Measurements from ENCODE around the gene RNF112. TPM values are rescaled to one million over a fixed set of nuclear protein-coding genes. Genes with fewer than 3 reads are reported as not detected.

The RNF112 gene
- polyA plus RNA-seq: 1 to 10 TPM; 1.1 to 3.7 TPM

GRCh38 chr17:19410875-19411620, at the start of gene RNF112:
Gene RNF112 (plus strand): TSS chr17:19411232. CDS start chr17:19411409, 177 bp downstream.
- Histone ChIP-seq H3K4me1 (ENCODE audit: control insufficient read depth in 2 of 2, insufficient read depth in 2 of 2, low read length in 1 of 2) (peaks cover 0 to 2% of the 10 kb centered on the region in 2 donors), H3K27me3 (ENCODE audit: control insufficient read depth in 1 of 2, insufficient read depth in 2 of 2, low read length in 2 of 2) (no peaks in the 10 kb centered on the region), H3K9me3 (ENCODE audit: control insufficient read depth in 2 of 2, insufficient read depth in 1 of 2, low read depth in 1 of 2, low read length in 1 of 2) (peaks cover 0 to 2% of the 10 kb centered on the region in 2 donors), H3K4me3 (ENCODE audit: low read depth in 1 of 2, low read length in 2 of 2) (no peak within 1 kb of the TSS), H3K36me3 (ENCODE audit: control insufficient read depth in 2 of 2, insufficient read depth in 2 of 2, low read length in 1 of 2) (no peaks in the 10 kb centered on the region), H3K27ac (ENCODE audit: low read depth in 2 of 2, low read length in 1 of 2) (peak within 1 kb of the TSS in 1 of 2 donors; percentile 7)
- WGBS, 2 donors: 40 to 54% methylated on average over 23 of the region's 23 CpGs

GRCh38 chr17:19361326-19361725, 49.7 kb upstream of the RNF112 start:
- Histone ChIP-seq H3K4me1 (ENCODE audit: control insufficient read depth in 2 of 2, insufficient read depth in 2 of 2, low read length in 1 of 2) (peaks cover 0 to 2% of the 10 kb centered on the region in 2 donors), H3K27ac (ENCODE audit: low read depth in 2 of 2, low read length in 1 of 2) (peak overlapping the region in 1 of 2 donors; percentile 8), H3K36me3 (ENCODE audit: control insufficient read depth in 2 of 2, insufficient read depth in 2 of 2, low read length in 1 of 2) (no peaks in the 10 kb centered on the region), H3K27me3 (ENCODE audit: control insufficient read depth in 1 of 2, insufficient read depth in 2 of 2, low read length in 2 of 2) (no peaks in the 10 kb centered on the region), H3K9me3 (ENCODE audit: control insufficient read depth in 2 of 2, insufficient read depth in 1 of 2, low read depth in 1 of 2, low read length in 1 of 2) (no peaks in the 10 kb centered on the region), H3K4me3 (ENCODE audit: low read depth in 1 of 2, low read length in 2 of 2) (no peak overlapping the region)
- 74 to 76% methylated on average over 6 of the region's 6 CpGs for WGBS, 2 donors

- peaks cover 0 to 2% of the 10 kb centered on the region in 2 donors for H3K4me1 ChIP-seq (ENCODE audit: control insufficient read depth in 2 of 2, insufficient read depth in 2 of 2, low read length in 1 of 2)
- 16% methylated on average over 16 of the region's 16 CpGs for WGBS, 2 donors
- peak overlapping the region; percentile 63 to 67 for H3K4me3 ChIP-seq (ENCODE audit: low read depth in 1 of 2, low read length in 2 of 2)
- H3K36me3 ChIP-seq (ENCODE audit: control insufficient read depth in 2 of 2, insufficient read depth in 2 of 2, low read length in 1 of 2): no peaks in the 10 kb centered on the region
- H3K27me3 ChIP-seq (ENCODE audit: control insufficient read depth in 1 of 2, insufficient read depth in 2 of 2, low read length in 2 of 2): no peaks in the 10 kb centered on the region
- no peaks in the 10 kb centered on the region for H3K9me3 ChIP-seq (ENCODE audit: control insufficient read depth in 2 of 2, insufficient read depth in 1 of 2, low read depth in 1 of 2, low read length in 1 of 2)
- no peak overlapping the region for H3K27ac ChIP-seq (ENCODE audit: low read depth in 2 of 2, low read length in 1 of 2)
Measured at GRCh38 chr17:19361944-19362276, 49.1 kb upstream of the RNF112 start.

GRCh38 chr17:19362277-19363113, 48.5 kb upstream of the RNF112 start, which contains the start of gene B9D1:
Gene B9D1 (minus strand): TSS chr17:19362723. CDS start chr17:19362569, 154 bp downstream.
- H3K27ac ChIP-seq (ENCODE audit: low read depth in 2 of 2, low read length in 1 of 2): peak within 1 kb of the TSS; percentile 90 to 95
- H3K36me3 ChIP-seq (ENCODE audit: control insufficient read depth in 2 of 2, insufficient read depth in 2 of 2, low read length in 1 of 2): no peaks in the 10 kb centered on the region
- peak within 1 kb of the TSS; percentile 63 to 67 for H3K4me3 ChIP-seq (ENCODE audit: low read depth in 1 of 2, low read length in 2 of 2)

GRCh38 chr17:19363114-19363438, 48.0 kb upstream of the RNF112 start:
- no peaks in the 10 kb centered on the region for H3K27me3 ChIP-seq (ENCODE audit: control insufficient read depth in 1 of 2, insufficient read depth in 2 of 2, low read length in 2 of 2)
- WGBS, 2 donors: 23 to 28% methylated on average over 14 of the region's 14 CpGs
- H3K27ac ChIP-seq (ENCODE audit: low read depth in 2 of 2, low read length in 1 of 2): peak overlapping the region; percentile 90 to 95

More at GRCh38 chr17:19362277-19363113, 48.5 kb upstream of the RNF112 start, which contains the start of gene B9D1:
- Histone ChIP-seq H3K27me3 (ENCODE audit: control insufficient read depth in 1 of 2, insufficient read depth in 2 of 2, low read length in 2 of 2) (no peaks in the 10 kb centered on the region), H3K4me1 (ENCODE audit: control insufficient read depth in 2 of 2, insufficient read depth in 2 of 2, low read length in 1 of 2) (peaks cover 0 to 2% of the 10 kb centered on the region in 2 donors), H3K9me3 (ENCODE audit: control insufficient read depth in 2 of 2, insufficient read depth in 1 of 2, low read depth in 1 of 2, low read length in 1 of 2) (no peaks in the 10 kb centered on the region)
- 0 to 1% methylated on average over 79 to 83 of the region's 83 CpGs for WGBS, 2 donors

GRCh38 chr17:19363460-19364035, 47.5 kb upstream of the RNF112 start:
- Histone ChIP-seq H3K9me3 (ENCODE audit: control insufficient read depth in 2 of 2, insufficient read depth in 1 of 2, low read depth in 1 of 2, low read length in 1 of 2) (no peaks in the 10 kb centered on the region), H3K4me3 (ENCODE audit: low read depth in 1 of 2, low read length in 2 of 2) (peak overlapping the region in 1 of 2 donors; percentile 67), H3K27ac (ENCODE audit: low read depth in 2 of 2, low read length in 1 of 2) (no peak overlapping the region), H3K4me1 (ENCODE audit: control insufficient read depth in 2 of 2, insufficient read depth in 2 of 2, low read length in 1 of 2) (peaks cover 0 to 2% of the 10 kb centered on the region in 2 donors), H3K36me3 (ENCODE audit: control insufficient read depth in 2 of 2, insufficient read depth in 2 of 2, low read length in 1 of 2) (no peaks in the 10 kb centered on the region), H3K27me3 (ENCODE audit: control insufficient read depth in 1 of 2, insufficient read depth in 2 of 2, low read length in 2 of 2) (no peaks in the 10 kb centered on the region)
- 52 to 61% methylated on average over 6 of the region's 6 CpGs for WGBS, 2 donors

More at GRCh38 chr17:19363114-19363438, 48.0 kb upstream of the RNF112 start:
- H3K9me3 ChIP-seq (ENCODE audit: control insufficient read depth in 2 of 2, insufficient read depth in 1 of 2, low read depth in 1 of 2, low read length in 1 of 2): no peaks in the 10 kb centered on the region
- peaks cover 0 to 2% of the 10 kb centered on the region in 2 donors for H3K4me1 ChIP-seq (ENCODE audit: control insufficient read depth in 2 of 2, insufficient read depth in 2 of 2, low read length in 1 of 2)
- H3K36me3 ChIP-seq (ENCODE audit: control insufficient read depth in 2 of 2, insufficient read depth in 2 of 2, low read length in 1 of 2): no peaks in the 10 kb centered on the region
- peak overlapping the region; percentile 63 to 67 for H3K4me3 ChIP-seq (ENCODE audit: low read depth in 1 of 2, low read length in 2 of 2)

GRCh38 chr17:19364699-19365498, 46.1 kb upstream of the RNF112 start:
- Histone ChIP-seq H3K27ac (ENCODE audit: low read depth in 2 of 2, low read length in 1 of 2) (no peak overlapping the region), H3K4me1 (ENCODE audit: control insufficient read depth in 2 of 2, insufficient read depth in 2 of 2, low read length in 1 of 2) (peaks cover under 1 to 2% of the 10 kb centered on the region in 2 donors), H3K36me3 (ENCODE audit: control insufficient read depth in 2 of 2, insufficient read depth in 2 of 2, low read length in 1 of 2) (no peaks in the 10 kb centered on the region), H3K27me3 (ENCODE audit: control insufficient read depth in 1 of 2, insufficient read depth in 2 of 2, low read length in 2 of 2) (no peaks in the 10 kb centered on the region), H3K9me3 (ENCODE audit: control insufficient read depth in 2 of 2, insufficient read depth in 1 of 2, low read depth in 1 of 2, low read length in 1 of 2) (no peaks in the 10 kb centered on the region), H3K4me3 (ENCODE audit: low read depth in 1 of 2, low read length in 2 of 2) (no peak overlapping the region)
- 71 to 73% methylated on average over 14 of the region's 14 CpGs for WGBS, 2 donors

- no peak overlapping the region for H3K27ac ChIP-seq (ENCODE audit: low read depth in 2 of 2, low read length in 1 of 2)
- peaks cover 4 to 7% of the 10 kb centered on the region in 2 donors for H3K4me1 ChIP-seq (ENCODE audit: control insufficient read depth in 2 of 2, insufficient read depth in 2 of 2, low read length in 1 of 2)
- H3K9me3 ChIP-seq (ENCODE audit: control insufficient read depth in 2 of 2, insufficient read depth in 1 of 2, low read depth in 1 of 2, low read length in 1 of 2): no peaks in the 10 kb centered on the region
- H3K27me3 ChIP-seq (ENCODE audit: control insufficient read depth in 1 of 2, insufficient read depth in 2 of 2, low read length in 2 of 2): no peaks in the 10 kb centered on the region
- H3K4me3 ChIP-seq (ENCODE audit: low read depth in 1 of 2, low read length in 2 of 2): no peak overlapping the region
- 88 to 91% methylated on average over 4 of the region's 4 CpGs for WGBS, 2 donors
- no peaks in the 10 kb centered on the region for H3K36me3 ChIP-seq (ENCODE audit: control insufficient read depth in 2 of 2, insufficient read depth in 2 of 2, low read length in 1 of 2)
Measured at GRCh38 chr17:19365499-19365817, 45.6 kb upstream of the RNF112 start.

Measured in esophagus (tissue), 2 donors.